ENCODE measurements around the gene GPAT3.
"Not testable (repeated sequence)": the region's sequence is repeated elsewhere in the genome, so short reads cannot be mapped to it uniquely, and the experiment has no call there.

Gene GPAT3

DNA sequence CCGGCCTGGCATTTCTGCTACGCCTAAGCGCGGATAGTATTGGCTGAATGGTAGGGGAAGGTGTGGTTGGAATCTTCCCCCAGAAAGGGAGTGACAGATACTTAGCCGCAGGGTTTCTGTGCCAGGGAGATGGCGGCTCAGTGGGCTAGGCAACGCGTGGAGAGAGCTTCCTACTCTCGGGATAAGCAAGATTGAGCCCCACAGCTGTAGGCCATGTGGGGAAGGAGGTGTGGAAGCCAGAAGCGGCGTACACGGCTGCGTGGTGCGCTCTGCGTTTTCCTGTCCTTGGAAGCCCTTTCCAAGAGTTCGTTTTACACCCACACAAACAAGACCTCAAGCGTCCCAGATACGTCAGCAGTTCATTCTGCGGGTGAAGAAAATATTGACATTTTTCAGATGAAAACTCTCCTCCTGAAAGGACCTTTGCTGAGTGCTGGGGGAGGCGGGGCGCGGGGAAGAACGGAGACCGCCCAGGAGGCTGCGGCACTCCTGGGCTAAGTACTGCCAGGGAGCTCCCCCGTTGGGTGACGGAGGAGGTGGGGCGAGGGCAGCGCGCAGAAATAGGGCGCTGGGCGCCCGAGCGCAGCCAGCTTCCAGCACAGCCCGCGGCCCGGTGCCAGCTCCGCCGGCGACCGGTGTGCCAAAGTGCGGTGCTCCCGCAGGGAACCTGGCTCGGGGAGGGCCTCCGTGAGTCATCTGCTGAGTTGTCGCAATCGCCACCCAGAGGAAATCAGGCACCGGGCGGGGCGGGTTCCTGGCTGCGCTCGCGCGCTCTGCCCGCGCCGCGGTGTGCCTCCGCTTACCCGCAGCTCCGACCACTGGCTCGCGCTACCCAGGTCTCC lies at the start of gene GPAT3:
Gene GPAT3, plus strand, starts transcription at position 589 of the 842 bp plus-strand sequence. CDS start 515 bp downstream, outside the sequence.
- DNase-seq (peak; percentile 76), ATAC-seq (peak; percentile 92)

DNA sequence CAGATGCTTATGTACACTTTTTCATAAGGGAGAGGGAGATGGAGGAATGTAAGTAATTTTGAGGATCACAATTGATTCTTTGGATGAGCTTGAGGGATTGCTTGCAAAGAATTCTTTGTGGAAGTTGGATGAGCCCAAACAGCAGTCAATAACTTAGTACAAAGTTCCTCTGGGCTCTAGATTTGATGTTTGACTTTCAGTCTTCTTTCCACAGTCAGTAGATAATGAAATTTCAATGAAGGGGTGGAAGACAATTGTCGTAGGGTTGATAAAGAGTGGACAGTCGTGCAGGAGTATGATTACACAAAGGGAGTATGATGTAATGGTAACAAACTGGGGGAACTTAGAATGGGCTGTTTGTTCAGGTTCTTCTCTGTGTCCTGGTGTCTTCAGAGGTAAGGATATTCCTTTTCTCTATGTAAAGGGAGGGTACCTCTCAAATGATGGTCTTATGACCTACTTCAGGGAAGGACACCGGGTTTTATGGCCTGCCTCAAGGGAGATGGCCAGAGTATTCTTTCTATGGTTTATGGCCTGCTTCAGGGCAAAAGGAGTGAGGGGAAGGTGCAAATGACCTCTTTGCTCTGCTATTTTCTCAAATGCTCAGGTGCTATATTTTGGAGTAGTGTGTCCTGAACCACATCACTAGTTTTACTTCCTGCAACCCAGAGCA lies 49.3 kb upstream of the GPAT3 start:
- DNase-seq (no peak), ATAC-seq (no peak)

DNA sequence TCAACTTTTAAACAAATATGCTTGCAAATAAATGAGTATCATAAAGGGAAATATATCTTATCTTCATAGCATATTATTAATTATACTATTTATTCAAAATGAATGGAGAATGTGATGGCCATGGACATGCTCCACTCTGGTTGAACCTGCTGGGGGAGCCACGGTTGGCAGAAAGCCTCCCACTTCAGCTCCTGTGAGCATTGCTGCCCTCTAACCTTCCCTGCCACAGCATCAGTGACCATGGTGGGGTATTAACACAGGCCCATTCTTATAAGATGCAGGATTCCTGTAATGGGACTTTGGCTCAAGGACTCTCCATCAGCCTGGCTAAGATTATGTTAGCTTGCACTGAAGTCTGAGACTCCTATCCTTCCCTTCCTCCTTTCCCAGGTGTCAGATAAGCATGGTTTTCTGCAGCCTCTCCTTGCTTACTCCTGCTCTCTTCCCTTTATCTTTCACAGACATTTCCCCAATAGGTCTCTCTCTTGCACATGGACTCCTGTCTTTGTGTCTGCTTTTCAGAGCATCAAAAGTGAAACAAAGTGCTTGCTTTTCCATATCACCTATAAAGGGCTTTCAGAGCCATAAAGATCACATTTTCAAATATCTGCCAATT lies 46.1 kb upstream of the GPAT3 start:
- DNase-seq: no peak
- ATAC-seq: no peak

GRCh38 chr4:83490876-83491450 lies 44.9 kb upstream of the GPAT3 start:
- ATAC-seq: no peak
- no peak for DNase-seq

DNA sequence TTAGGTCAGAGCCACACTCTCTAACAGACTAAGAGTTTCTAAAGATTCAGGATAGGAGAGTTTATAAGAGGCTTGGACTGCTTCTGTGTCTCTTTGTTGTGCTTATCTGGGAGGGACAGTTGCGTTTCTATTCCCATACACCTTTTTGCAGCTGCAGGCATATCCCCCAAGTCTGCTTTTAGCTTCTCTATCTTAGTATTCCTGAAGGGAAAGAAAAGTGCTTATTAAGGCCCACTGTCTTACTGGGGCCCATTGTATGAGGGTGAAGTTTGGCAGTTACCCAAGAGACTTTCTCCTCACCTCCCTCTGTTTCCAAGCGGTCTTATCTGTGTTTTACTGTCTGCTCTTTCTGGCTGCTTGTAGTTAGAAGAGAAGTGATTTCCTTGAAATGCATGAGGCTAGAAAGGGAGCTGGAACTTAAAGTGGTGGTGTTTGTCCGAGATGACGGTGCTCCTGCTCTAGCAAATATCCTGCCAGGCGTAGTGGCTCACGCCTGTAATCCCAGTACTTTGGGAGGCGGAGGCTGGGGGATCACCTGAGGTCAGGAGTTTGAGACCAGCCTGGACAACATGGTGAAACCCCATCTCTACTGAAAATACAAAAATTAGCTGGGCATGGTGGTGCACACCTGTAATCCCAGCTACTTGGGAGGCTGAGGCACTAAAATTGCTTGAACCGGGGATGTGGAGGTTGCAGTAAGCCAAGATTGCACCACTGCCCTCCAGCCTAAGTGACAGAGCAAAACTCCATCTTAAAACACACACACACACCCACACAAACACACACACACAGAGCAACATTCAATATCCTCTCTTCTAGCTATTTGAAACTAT lies 39.6 kb upstream of the GPAT3 start:
- DNase-seq: not testable (repeated sequence)

DNA sequence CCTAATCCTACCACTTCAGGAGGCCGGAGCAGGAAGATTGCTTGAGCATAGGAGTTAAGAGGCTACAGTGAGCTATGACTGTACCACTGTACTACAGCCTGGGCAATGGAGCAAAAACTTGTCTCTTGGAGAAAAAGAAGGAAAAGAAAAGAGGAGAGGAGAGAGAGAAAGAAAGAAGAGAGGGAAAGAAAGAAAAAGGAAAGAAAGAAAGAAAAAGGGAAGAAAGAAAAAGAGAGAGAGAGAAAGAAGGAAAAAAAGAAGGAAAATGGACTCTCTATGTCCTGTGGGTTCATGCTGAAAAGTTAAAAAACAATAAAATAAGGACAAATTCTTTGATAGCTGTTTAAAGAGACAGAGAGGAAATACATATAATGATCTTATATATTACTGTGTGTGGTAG lies 37.7 kb upstream of the GPAT3 start:
- no peak for DNase-seq
- no peak for ATAC-seq

More for the DNA sequence above, 39.6 kb upstream of the GPAT3 start:
- not testable (repeated sequence) for ATAC-seq

- DNase-seq, ATAC-seq: not testable (repeated sequence)
Observed at GRCh38 chr4:83501671-83502070, 34.2 kb upstream of the GPAT3 start.

- no peak for DNase-seq
- no peak for ATAC-seq
Observed at GRCh38 chr4:83503974-83504373, 31.9 kb upstream of the GPAT3 start.

DNA sequence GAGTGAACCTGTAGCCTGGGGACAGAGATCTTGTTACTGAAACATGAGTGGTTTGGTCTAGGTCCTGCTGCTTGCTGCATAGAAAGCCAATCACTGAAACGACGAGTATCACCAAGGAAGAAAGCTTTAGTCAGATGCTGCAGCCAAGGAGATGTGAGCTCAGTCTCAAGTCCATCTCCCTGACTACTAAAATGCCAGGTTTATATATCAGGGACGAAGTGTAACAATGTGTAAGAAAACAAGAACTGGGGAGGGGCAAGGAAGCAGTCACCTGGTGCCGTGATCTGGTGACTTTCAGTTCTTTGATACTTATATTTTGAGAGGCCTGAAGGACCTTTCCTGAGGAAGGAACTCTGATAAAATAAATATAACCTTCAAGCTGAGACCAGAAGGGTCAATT lies 31.4 kb upstream of the GPAT3 start:
- ATAC-seq: no peak
- no peak for DNase-seq

- no peak for ATAC-seq
- DNase-seq: no peak
Observed at GRCh38 chr4:83504996-83505395, 30.9 kb upstream of the GPAT3 start.

DNA sequence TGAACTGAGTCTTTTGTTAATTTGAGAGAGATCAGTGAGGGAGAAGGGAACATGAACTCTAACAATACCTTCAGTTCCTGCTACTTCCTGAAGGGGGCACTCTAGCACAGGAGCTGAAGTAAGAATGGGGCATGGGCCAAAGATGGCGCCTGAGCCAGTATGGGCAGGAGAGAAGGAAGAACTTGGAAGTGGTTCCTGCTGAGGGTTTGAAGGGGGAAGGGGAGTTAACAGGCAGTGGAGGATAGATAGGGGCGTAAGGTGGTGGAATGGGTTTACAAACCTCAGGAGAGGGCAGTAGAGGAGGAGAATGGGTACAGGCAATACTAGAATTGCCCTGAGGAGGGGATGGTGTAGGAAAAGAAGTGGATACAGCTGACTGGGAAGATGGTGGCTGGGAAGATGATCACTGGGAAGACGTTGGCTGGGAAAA lies 26.7 kb upstream of the GPAT3 start:
- ATAC-seq: peak; percentile 57

DNA sequence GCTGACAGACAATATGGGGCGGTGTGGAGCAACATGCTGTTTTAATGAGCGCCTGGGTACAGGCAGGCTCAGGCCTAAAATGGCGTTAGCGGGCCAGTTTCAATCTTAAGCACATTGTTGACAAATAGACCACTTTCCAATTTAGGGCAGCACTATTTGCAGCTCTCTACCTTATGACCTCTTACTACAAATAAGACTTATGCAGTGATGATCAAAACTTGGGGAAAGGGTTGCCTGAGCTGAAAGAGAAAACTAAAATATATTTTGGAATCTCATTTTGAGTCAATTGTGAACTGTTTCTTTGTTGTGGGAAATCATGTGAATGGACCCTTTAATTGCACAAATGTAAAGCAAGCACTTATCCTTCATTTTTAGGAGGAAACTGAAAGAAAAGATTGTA lies 25.5 kb upstream of the GPAT3 start:
- ATAC-seq (no peak), DNase-seq (no peak)

More for the DNA sequence above, 26.7 kb upstream of the GPAT3 start:
- DNase-seq: peak; percentile 66

DNA sequence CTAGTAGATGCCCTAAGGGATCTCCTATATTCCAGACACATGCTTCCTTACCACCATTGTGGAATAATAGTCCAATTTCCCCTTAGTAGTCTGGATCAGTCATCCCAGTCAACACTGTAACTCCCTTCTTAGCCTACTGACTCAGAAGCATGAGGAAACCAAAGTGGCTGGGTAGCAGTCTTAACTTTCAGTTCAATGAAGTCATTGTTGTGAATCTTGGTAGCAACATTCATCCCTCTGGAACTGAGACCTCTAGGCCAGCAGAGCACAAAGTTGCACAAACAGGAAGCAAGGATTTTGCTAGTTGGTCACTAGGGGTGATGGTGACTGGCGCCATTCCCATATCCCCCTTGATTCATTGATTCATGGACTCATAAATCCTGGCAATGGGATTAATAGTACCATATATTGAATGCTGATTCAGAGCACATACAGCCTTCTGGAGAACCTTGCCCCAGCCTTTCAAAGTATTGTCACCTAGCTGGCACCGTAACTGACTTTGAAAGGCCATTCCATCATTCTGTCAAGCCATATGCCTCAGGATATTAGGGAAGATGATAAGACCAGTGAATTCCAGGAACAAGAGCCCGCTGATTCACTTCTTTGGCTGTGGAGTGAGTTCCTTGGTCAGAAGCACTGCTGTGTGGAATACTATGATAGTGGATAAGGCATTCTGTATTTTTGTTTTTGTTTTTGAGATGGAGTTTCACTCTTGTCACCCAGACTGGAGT lies 19.7 kb upstream of the GPAT3 start:
- DNase-seq (no peak), ATAC-seq (no peak)

GRCh38 chr4:83522239-83522638 lies 13.7 kb upstream of the GPAT3 start:
- ATAC-seq: no peak

GRCh38 chr4:83527671-83528070 lies 8.2 kb upstream of the GPAT3 start:
- ATAC-seq: no peak
- no peak for DNase-seq

More at GRCh38 chr4:83522239-83522638, 13.7 kb upstream of the GPAT3 start:
- no peak for DNase-seq

GRCh38 chr4:83536362-83537272 lies 709 bp downstream of the GPAT3 start:
- peak; percentile 20 for DNase-seq
- peak; percentile 1 for ATAC-seq

DNA sequence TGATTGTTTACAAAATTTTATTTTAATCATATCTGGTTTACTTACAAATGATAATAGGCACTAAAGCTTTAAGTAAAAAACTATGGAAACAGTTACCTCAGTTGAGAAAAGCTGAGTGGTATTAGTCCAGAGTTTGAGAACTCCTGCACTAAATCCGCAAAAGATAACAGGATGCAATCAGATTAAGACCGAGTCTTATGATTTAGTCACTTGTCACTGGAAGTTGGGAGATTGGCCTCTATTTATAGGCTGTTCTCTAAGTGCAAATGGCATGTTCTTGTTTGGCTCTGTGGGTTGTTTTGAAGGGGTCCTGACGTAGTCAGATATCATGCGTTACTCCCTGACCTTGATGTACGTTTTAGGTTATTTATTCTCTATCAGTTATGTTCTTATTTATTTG lies 6.3 kb downstream of the GPAT3 start:
- DNase-seq (no peak), ATAC-seq (no peak)

DNA sequence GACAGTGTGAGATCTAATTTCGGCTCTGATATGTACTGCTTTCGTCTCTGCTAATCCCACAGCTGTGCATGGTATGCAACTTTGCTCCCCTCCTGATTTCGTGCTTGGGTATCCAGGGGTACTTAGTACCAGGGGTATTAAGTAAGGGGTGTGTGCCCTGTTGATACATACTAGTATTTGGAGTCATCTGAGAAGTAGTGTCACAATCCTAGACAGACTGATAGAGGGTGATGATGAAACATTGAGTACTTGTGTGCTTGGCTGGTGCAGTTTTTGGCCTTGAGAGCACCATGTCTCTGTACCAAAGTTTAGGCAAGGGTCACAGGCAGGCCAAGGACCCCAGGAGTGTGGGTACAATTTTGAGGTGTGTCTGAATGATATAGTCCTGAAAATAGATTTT lies 10.9 kb downstream of the GPAT3 start:
- no peak for DNase-seq
- no peak for ATAC-seq

DNA sequence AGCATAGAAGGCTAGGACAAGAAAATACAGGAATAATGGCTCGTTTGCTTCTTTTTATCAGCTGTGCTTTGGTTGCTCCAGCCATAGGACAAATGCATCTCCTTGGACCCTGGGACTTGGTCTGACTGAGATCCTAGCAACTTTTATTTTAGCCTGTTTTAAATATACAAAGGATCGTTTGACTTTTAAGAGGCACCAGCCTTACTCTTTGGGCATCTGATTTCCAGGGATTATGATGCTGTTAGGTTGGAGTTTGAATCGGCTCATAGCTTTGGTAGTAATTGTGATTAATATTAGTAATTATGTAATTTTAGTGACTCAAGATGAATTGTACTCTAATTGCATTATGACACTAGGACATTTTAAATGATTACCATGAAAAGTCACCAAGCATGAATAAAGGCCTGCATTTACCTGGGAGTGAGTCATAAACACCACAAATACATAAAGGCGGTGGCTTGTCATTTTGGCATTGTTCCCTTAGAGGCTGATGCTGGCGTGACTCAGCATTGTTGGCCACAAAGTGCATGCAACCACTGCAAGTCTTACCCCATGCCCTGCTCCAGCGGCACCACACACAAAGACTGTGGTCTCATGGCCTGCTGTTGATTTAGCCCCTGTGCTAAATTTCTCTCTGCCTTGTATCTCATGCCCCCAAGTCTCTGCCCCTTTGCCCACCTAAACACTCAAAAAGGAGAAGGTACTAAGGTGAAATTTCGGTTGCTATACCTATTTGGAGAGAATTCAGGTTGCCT lies 12.4 kb downstream of the GPAT3 start:
- DNase-seq: peak; percentile 72

More for the DNA sequence above, 12.4 kb downstream of the GPAT3 start:
- peak; percentile 92 for ATAC-seq

Measured in stimulated activated naive CD8-positive, alpha-beta T cell treated with anti-CD3 and anti-CD28 coated beads, Interleukin-15, Interleukin-2, amounts not matched to agents 100 U/mL and 50 U/mL, for 24 hours (primary cell).